Measurements from ENCODE around the gene UGCG. TPM values are rescaled to one million over a fixed set of nuclear protein-coding genes. Genes with fewer than 3 reads are reported as not detected.
A peak's percentile ranks its signal among the peaks of the same experiment; 100 is the strongest.

UGCG gene
- total and polyA plus RNA-seq, 2 of the 8 experiments (the other 6 are each of a cell fraction or from before 2014, with no cell fraction given) = 14.9 to 34.0 TPM

DNA sequence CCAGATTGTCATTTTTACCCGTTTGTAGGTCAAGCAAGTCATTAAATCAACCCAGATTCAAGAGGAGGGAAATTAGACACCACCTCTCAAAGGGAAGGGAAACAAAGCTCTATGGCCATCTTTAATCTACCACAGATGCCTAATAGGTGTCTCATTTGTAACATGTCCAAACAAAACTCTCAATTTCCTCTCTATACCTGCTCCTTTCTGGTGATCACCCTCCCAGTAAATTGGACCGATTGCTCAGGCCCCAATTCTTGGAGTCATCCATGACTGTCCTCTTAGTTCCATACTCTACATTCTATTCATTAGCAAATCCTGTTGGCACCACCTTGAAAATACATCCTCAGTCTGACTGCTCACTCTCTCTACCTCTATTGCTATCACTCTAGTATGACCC, 22.1 kb upstream of the UGCG start:
- Histone ChIP-seq H3K36me3 (ENCODE audit: control insufficient read depth in 2 of 4, insufficient read depth in 4 of 4, low read length in 3 of 4) (no peaks in the 10 kb centered on the region), H3K23ac (ENCODE audit: insufficient read length) (no peak overlapping the region), H3K4me1 (replicated peaks in 1 of 4; ENCODE audit: control insufficient read depth in 3 of 4, insufficient read depth in 4 of 4, low read length in 3 of 4) (peaks cover 0 to 8% (median 3%) of the 10 kb centered on the region in 4 experiments; a peak in 4 of 7 replicates), H2BK20ac (ENCODE audit: low read length) (peak overlapping the region; percentile 72; the same call in 1 of the 2 replicates), H2BK120ac (replicated peaks; ENCODE audit: low read depth, low read length) (peak overlapping the region; percentile 38), H3K4me2 (ENCODE audit: insufficient read depth in 1 of 2, low read depth in 2 of 2, low read length in 2 of 2) (no peak overlapping the region), H2AK5ac (ENCODE audit: low read depth, low read length) (no peak overlapping the region), H4K20me1 (replicated peaks in 1 of 2; ENCODE audit: control insufficient read depth in 1 of 2, insufficient read depth in 2 of 2, low read length in 2 of 2) (no peaks in the 10 kb centered on the region), H3K14ac (ENCODE audit: insufficient read length) (no peak overlapping the region), H3K79me2 (ENCODE audit: control insufficient read depth in 1 of 2, insufficient read depth in 2 of 2, low read length in 2 of 2) (no peaks in the 10 kb centered on the region), H3K79me1 (ENCODE audit: low read depth, low read length) (no peaks in the 10 kb centered on the region), H3K4me3 (ENCODE audit: extremely low read depth in 1 of 4, insufficient read depth in 2 of 4, low read depth in 3 of 4, low read length in 4 of 4) (no peak overlapping the region), H3K9ac (replicated peaks in 1 of 4; ENCODE audit: extremely low read depth in 1 of 4, low read depth in 3 of 4, low read length in 3 of 4) (no peak overlapping the region), H3K23me2 (ENCODE audit: low read depth, low read length) (no peaks in the 10 kb centered on the region), H4K91ac (replicated peaks; ENCODE audit: insufficient read length, low read length) (peak overlapping the region; percentile 54), H4K8ac (ENCODE audit: extremely low read depth, insufficient read depth, low read length) (no peak overlapping the region), H3K9me3 (ENCODE audit: insufficient read depth in 2 of 2, low read depth in 1 of 2, low read length in 1 of 2) (no peaks in the 10 kb centered on the region), H2AFZ (ENCODE audit: low read length) (no peak overlapping the region), H3K27ac (ENCODE audit: low read depth, low read length) (no peak overlapping the region), H3K27me3 (replicated peaks in 1 of 4; ENCODE audit: control insufficient read depth in 3 of 4, extremely low read depth in 1 of 4, insufficient read depth in 3 of 4, low read length in 3 of 4) (no peaks in the 10 kb centered on the region), H3K56ac (replicated peaks; ENCODE audit: insufficient read length, low read depth, low read length) (no peak overlapping the region), H2BK15ac (ENCODE audit: low read length) (no peak overlapping the region), H3K4ac (replicated peaks; ENCODE audit: insufficient read length, low read depth, low read length) (peak overlapping the region; percentile 13), H4K5ac (ENCODE audit: insufficient read length, low read depth, low read length) (no peak overlapping the region), H3K18ac (ENCODE audit: extremely low read depth, low read length) (no peak overlapping the region), H2BK12ac (ENCODE audit: low read depth, low read length) (no peak overlapping the region), H2BK5ac (ENCODE audit: low read depth, low read length) (no peak overlapping the region)
- 89% methylated on average over 2 of the region's 2 CpGs; no CpG with 5 or more reads in 1 of the 2 experiments for WGBS, 2 experiments (ENCODE audit: extremely low coverage in 1 of 2, insufficient coverage in 1 of 2, insufficient read length in 1 of 2, insufficient replicate concordance in 2 of 2, low coverage in 1 of 2, low lambda C conversion rate in 2 of 2, missing lambda C conversion rate in 1 of 2)
- ChIA-PET CTCF (ENCODE audit: partially characterized antibody) (interaction anchor here (0.7 to 1.2 kb wide), 3 partner anchors 11 to 193 kb away, joined by 3 read pairs; no protein-coding TSS in a partner anchor), POLR2A (ENCODE audit: partially characterized antibody) (interaction anchor here (1.4 kb wide), 1 partner anchor 11 kb away, joined by 4 read pairs; no protein-coding TSS in a partner anchor)
- no peak for DNase-seq (ENCODE audit: low read depth in 1 of 2, low spot score in 2 of 2)
- no peak for FAIRE-seq
- no peak for TF ChIP-seq SRF (IDR thresholded peaks at IDR 0.05; ENCODE audit: low read depth, low read length)
- no peak for TF ChIP-seq RXRA (IDR thresholded peaks at IDR 0.05; ENCODE audit: insufficient read depth, low read depth, low read length)
- TF ChIP-seq NANOG (IDR thresholded peaks at IDR 0.05; ENCODE audit: insufficient read depth, low read depth, low read length, poor library complexity, severe bottlenecking) = no peak
- TF ChIP-seq SAP30 (IDR thresholded peaks at IDR 0.05; ENCODE audit: insufficient read depth, insufficient replicate concordance, low read length) = no peak
- TF ChIP-seq POU5F1 (IDR thresholded peaks at IDR 0.05; ENCODE audit: low read depth, low read length) = no peak
- TF ChIP-seq RAD21 (IDR thresholded peaks at IDR 0.05 in 1 of 2, conservative IDR thresholded peaks at IDR 0.05 in 1 of 2; ENCODE audit: low read depth in 2 of 2, low read length in 2 of 2) = no peak
- TF ChIP-seq CTBP2 (IDR thresholded peaks at IDR 0.05; ENCODE audit: borderline replicate concordance, insufficient read depth, insufficient read length, low read length) = no peak
- no peak for TF ChIP-seq FOSL1 (IDR thresholded peaks at IDR 0.05; ENCODE audit: insufficient read depth, low read depth, low read length)

Measured in H1 (cell line).